ENCODE data around the gene ARHGEF39.
A peak's percentile ranks its signal among the peaks of the same experiment; 100 is the strongest.

ARHGEF39 gene, protein sequence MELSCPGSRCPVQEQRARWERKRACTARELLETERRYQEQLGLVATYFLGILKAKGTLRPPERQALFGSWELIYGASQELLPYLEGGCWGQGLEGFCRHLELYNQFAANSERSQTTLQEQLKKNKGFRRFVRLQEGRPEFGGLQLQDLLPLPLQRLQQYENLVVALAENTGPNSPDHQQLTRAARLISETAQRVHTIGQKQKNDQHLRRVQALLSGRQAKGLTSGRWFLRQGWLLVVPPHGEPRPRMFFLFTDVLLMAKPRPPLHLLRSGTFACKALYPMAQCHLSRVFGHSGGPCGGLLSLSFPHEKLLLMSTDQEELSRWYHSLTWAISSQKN
- 0.82 to 1.0 reads per million in 2 donors for total RNA-seq

DNA sequence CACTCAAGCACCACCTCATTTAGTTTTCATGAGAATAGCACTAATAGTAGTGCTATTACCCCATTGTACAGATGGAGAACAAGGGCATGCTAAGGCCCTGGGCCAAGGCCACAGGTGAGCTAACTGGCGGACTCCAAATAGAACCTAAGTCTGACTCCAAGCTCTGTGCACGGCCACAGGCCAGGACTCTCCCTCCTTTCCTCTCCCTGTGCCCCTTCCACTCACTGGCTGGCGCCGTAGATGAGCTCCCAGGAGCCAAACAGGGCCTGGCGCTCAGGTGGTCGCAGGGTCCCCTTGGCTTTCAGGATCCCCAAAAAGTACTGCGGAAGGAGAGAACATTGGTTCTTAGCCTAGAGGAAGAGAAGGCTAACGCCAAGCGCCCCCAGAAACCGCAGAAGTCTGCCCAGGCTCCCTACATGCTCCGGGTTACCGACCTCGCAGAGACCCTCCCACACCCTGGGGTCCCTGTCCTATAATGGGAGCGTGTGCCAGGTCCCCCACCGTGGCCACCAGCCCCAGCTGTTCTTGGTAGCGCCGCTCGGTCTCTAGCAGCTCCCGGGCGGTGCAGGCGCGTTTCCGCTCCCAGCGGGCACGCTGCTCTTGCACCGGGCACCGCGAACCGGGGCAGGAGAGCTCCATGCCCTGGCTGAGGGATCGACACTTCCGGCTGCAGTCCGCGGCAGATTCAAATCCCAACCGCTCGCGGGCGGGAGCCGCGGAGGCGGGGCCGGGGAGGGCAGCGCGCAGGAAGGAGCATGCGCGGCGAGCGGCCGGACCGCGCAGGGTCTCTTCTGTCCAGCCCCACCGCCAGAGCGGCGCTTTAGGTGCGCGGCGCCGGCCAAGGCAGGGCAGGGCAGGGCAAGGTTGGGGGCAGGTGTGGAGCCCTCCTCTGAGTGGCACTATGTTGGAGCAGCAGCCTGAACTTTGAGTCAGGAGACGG lies at the start of gene ARHGEF39:
ARHGEF39 (minus strand) TSS at position 665 of the 940 bp plus-strand sequence; CDS start at position 639, 26 bp downstream.
- peak; percentile 62 for DNase-seq

DNA sequence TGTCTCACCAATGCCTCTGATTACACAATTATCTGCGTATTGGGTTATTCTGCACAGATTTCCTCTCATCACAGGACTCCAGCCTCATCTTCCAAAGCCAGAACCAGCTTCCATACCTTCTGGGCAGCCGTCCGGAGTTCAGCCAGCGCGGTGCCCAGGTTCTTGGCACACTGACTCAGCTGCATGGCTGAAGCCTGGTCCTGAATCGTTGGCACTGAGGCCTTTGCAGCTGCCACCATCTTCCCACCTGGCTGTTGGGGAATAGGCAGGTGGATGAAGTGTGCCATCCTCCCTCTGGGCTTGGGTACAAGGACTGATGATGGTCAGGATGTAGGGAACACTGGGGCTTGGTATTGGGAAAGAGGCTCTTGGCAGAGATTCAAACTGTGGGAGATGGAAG lies 49.1 kb upstream of the ARHGEF39 start:
- no peak for DNase-seq

DNA sequence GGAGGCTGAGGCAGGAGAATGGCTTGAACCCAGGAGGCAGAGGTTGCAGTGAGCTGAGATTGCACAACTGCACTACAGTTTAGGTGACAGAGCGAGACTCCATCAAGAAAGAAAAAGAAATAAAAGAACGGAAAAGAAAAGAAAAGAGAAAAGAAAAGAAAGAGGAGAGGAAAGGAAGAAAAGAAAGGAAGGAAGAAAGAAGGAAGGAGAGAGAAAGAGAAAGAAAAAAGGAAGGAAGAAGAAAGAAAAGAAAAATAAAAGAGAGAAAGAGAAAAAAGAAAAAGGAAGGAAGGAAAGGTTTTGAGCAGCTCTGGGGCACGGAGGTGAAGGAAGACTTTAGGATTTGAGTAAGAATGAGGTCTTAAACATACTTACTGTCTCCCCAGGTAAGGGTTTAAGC lies 48.6 kb upstream of the ARHGEF39 start:
- no peak for DNase-seq

DNA sequence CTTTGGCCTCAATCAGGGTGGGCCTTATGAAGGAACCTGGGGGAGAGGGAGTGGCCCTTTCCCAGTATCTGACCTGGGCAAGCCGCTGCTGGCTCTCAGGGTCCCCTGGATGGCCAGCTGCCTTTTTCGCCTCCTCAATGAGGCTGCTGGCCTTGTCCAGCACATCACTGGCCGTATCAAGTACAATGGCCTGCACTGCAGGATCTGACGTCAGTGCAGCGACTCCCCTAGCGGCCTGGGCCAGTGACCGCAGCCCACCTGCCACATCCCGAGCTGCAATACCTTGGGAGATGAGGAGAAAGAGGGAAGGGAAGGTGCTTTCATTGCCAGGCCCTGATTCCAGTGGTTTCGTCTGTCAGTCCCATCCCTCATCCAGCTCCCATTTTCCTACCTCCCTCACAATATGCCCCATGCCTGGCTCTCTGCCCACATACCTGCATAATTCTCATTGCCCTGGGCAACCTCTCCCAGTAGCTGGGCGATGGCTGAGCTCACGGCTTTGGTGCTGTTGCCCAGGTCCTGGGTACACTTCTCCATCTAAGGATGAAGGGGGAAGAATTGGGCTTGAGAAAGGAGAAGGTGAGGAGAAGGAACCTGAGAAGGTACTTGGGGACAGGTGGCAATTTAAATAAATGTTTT lies 47.9 kb upstream of the ARHGEF39 start:
- no peak for DNase-seq

DNA sequence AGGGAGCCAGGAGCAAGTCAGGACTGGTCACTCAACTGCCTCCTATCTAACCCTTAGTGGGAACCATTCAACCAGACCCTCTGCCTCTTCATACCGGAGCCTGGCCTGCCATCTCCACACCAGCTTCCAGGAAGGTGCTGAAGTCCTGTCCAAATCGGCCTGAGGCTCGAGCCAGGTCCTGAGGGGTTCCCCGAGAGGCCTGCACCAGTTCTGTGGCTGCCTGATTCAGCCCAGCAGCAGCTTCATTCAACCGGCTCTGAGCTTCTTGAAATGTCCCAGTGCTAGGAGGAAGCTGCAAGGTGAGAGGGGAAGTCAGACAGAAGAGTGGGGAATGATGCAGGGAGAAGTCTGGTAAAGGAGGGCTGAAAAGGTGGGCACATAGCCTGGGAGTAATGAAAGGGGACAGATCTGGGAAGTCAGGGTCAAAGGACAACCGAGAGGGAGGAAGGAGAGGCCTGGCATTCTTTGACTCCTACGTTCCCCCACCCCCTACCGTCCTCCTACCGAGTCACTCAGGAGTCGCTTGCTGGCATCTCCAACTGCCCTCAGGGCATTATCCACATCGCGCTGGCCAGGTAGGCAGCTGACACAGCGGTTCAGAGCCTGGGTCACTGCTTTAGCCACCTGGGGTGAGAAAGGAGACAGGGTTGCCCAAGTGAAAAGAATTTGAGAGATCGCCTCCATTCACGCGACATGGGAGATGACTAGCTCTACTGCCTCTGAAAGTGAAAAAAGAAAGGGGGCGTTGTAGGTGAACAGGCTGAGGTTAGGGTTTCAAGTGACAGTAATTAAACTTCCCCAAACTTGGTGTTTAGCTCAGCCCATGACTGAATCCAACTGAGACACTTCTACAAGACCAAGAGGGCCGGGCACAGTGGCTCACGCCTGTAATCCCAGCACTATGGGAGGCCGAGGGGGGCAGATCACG lies 46.8 kb upstream of the ARHGEF39 start:
- DNase-seq, result no peak

DNA sequence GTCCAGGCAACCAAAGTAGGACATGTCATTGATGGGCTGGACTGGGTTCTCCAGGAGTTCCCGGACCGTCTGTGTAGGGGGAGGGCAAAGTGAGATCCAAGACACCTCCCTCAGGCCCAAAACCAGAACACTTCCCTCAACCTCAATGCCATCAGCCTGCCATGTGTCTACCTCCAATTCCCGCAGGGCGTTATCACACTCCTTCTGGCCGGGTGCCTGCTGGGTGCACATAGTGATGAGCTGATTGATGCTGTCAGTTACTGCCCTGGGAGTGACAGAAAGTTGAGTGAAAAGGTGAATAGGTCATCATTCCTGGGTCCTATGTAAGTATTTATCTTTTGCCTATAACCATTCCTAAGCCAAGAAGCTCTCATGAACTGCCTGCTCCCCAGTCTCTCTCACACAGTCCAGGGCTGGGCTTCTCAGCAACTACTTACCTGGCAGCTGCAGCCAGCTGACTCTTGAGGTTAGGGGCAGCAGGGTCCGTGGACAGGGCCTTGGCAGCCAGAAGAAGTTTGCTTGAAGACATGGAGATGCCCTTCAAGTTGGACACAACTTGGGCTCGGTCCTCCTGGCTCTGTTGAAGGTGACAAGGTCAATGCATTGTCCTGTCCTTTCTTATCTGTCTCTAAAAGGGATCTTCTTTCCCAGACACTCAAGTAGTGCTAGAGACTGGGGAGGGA lies 46.0 kb upstream of the ARHGEF39 start:
- DNase-seq, result no peak

DNA sequence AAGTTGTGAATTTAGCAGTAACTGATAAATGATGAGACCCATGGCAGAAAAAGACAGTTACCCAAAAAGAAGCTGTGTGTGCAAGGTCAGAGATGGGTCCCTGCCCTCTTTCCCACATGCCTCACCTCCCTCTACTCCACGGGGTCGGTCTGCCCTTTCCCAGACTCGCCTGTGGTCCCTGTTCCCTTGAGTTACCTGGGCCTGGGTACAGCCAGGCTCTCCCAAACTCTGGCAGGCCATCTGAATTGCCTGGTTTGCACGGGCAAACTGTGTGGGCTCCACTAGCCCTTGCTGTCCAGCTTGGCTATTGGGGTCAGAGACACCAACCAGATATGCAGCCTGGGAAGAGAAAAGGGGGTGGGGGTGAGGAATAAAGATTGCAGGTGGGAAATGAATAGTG lies 43.2 kb upstream of the ARHGEF39 start:
- DNase-seq, result no peak

DNA sequence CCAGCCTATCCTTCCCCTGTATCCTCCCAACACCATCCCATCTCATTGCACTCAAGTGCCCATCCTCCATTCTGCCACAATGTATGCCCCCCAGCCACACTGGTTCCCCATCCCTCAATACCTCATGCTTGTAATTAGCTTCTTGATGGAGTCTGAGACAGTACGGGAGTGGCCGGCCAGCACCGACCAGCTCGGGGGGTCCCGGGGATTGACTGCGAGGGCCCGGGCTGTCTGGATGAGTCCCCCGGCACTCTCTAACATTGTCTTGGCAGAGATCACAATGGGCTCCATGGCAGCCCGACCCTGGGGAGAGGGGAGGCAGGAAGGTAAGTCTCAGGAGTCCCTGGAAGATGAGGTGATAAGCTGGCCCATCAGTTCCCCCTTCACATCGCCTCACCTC lies 42.0 kb upstream of the ARHGEF39 start:
- no peak for DNase-seq

DNA sequence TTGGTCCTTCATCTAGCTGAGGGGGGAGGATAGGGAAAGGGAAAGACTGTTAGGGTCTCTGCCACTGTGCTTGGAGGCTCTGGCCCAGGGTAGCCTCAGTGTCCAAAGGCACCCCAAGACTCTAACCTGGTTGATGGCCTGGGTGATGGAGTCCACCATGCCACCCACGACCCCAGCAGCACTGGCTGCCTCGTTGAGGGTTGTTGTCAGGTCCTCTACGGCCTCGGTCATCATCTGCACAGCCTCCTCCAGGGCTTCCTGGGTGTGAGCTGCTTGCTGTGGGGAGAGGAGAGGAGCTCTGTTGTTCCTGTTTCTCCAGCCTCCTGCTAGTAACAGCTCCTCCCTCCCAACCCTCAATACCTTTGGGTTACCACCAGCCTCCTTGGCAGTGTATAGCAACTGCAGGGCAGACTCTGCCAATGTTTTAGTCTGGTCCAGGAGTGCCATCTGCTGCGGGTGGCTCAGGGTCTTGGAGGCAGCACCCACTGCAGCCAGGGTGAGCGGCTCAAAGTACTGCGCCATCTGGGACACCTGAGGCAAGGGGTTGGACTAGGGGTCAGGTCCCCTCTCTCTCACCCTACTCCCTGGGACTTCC lies 40.9 kb upstream of the ARHGEF39 start:
- DNase-seq, result no peak

DNA sequence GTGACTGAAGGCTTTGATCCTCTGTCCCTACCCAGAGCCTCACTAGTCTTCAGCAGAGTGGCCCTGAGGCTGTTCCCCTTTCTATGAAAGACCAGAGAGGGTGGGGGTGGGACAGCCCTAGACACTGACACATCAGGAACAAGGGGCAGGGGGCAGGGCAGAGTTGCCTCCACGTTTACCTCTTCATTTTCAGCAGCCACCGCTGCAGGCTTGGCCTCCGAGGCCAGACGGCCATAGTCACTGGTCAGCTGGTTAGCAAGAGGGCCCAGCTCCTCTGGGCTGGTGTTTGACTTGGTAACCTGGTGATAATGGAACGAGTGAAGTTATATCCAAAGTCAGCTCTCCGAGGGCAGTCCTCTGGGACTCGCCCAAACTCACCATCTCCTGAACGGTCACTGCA lies 40.4 kb upstream of the ARHGEF39 start:
- DNase-seq, result no peak

DNA sequence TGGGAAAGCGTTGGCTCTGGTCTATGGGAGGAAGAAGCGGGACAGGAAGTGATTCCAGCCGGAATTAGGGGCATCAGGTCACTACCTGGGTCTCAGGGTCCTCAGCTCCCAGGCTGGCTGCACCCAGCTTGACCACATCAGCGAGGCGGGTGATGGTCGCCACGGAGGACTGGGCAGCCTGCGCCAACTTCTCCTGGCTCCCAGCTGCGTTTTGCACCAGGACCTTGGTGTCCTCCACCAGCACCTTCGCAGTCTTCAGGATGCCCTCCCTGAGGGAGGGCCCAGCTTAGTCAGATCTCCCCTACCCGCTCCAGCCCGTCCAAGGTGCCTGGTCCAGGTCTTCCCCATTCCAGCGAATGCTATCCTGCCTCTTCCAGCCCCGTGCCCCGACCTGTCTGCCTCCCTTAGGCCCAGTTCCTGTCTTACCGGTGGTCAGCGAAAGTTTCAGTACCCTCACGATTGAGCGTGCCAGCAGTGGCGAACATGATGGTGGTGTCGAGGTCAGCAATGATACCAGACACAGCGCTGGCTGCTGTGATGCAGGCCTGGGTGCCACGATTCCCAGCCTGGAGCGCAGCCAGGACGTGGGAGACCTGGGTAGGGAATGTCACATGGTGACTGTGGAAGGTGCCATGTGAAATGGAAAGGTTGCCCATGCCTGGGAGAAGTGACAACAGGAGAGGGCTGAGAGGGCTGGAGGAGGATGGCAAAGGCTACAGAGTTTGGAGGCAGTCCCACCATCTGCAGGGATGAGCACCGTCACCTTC lies 39.1 kb upstream of the ARHGEF39 start:
- no peak for DNase-seq

DNA sequence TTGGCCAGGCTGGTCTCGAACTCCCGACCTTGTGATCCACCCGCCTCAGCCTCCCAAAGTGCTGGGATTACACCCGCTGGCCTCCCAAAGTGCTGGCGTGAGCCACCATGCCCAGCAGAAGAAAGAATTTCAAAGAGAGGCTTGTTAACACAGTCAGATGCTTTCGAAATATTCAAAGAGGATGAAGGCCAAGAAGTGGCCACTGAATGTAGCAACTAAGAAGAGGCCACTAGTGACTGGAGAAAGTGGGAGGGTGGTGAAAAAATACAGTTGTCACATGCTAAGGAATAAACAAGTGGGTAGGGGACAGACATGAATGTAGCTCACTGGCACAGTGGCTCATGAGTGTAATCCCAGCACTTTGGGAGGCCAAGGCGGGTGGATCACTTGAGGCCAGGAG lies 37.7 kb upstream of the ARHGEF39 start:
- no peak for DNase-seq

DNA sequence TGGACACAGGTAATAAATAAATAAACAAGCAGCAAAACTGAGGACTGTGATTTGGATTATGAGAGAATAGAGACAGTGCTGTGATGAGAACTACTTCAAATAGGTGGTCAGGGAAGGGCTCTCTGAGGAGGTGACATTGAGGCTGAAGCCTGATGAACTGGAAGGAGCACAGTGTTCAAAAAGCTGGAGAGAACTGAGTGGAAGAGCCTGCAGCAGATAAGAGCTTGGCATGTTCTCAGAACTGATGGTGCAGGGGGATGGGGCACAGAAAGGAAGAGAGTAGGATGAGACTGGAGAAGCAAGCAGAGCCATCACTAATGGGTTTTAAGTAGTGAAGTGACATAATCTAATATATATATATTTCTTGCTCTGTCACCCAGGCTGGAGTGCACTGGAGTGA lies 35.9 kb upstream of the ARHGEF39 start:
- no peak for DNase-seq

DNA sequence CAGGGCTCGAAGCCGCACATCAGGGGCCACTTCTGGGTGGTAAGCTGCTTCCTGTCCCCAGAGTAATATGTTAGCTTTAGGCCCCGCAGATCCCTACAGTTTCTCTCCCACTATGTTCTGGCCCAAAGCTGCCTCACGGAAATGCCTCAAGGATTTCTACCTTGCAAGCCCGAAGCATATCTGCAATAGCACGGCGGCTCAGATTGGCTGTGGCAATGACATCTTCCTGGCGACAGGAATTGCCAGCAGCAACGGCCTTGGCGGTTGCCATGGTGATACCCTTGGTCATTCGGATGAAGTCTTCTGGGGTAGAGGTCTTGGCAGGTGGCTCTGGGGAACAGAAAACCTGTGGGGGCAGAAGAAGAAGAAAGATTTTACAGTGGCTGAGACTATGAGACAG lies 35.0 kb upstream of the ARHGEF39 start:
- no peak for DNase-seq

DNA sequence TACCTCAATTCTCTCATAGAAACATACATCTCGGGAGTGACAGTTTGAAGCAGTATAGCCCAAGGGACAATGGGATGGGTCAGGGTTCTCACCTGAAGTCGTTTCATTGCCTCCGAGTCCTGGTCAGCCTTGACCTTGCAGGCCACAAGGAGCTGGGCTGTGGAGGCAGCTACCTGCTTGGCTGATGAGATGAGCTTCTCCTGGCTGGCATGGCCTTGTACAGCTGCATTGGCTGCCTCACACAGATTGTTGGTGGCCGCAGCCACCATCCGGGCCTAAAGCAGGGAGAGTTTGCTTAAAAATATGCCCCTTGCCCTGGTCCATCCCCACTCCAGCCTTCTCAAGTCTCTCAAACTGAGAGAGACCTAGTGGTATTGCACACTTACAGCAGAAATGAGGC lies 33.2 kb upstream of the ARHGEF39 start:
- DNase-seq, result no peak

DNA sequence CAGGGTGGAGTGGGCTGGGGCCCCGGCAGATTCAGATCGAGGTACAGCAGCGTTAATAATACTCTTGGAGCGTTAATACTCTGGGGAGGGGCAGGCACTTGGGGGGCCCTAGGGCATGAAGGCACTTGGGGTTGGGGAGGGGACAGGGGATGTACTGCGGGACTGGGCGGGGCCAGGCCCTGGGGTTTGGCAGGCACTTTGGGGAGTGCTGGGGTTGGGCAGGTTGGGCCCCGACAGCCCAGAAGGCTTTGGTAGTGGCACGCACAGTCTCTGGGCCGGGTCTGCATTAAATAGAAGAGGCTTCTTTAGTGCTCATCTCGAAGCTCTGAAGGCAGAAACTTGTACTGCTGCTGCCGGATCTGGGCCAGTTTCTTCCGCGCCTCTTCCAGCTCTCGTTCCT lies 32.5 kb upstream of the ARHGEF39 start:
- no peak for DNase-seq

DNA sequence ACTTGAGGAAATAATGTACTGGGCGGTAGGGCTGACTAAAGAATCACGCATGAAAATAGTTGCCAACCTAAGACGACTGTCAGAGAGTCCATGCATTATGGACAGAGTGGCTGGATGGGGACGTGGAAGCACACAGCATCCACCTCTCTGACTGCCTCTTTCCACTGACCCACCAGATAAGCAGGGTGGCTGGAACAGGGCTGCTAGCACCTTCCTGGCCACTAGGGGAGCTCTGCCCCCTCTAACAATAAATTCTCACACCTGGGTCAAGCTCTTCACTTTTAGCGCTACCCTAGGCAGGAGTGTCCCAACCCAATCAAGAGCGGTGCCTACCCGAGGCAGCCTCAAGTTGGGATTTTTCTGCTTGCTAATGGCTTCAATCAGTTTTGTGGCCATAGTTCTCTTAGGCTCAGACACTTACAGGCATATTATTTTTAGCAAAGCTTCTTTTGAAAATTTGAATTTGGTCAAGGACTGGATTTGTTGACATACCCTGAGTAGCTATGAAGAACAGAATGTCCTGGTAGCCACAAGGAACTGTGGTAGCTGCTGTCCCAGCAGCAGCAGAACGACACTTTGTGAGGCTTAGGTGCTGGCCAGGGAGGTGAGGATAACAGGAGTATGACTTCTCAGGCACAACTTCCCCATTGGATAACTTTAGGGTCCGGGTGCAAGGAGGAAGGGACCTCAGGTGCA lies 31.7 kb upstream of the ARHGEF39 start:
- DNase-seq, result no peak

DNA sequence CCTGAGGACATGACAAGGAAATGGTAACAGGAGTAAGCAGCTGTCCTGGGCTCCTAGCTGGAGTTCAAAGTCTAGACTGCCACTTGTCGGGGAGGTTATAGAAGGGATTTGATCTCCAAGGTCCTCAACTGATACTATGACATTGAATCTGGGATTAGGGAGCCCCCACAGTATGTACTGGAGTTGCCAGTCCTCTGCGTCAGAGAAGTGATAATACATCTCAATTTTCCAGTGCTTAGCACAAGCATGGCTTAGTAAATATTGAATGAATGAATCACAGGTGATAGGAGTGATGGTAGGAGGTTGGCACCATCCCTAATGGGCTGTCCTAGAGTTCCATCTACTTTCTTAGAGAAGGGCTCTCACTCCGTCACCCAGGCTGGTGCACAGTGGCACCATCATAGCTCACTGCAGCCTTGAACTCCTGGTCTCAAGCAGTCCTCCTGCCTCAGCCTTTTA lies 31.0 kb upstream of the ARHGEF39 start:
- no peak for DNase-seq

DNA sequence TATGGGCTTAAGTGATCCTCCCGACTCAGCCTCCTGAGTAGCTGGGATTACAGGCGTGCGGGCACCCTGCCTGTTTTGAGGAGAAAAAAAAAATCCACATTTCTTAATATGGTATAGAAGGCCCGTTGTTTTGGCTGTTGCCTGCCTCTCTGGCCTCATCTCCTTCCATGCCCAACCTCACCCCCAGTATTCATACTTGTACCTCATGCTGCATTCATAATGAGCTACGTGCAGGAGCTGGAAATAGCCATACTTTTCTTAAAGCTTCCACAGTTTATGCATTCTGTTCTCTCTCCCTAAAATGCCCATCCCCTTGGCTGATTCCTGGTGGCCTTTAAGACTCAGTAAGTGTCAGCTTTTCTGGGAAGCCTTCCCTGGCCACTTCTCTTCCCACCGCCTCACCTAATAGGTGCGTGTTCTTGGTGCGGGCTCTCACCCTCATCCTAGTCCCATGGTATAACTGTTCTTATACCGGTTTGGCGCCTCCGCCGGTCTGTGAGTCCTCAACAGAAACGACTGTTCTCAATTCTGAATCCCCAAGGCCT lies 26.8 kb upstream of the ARHGEF39 start:
- no peak for DNase-seq

DNA sequence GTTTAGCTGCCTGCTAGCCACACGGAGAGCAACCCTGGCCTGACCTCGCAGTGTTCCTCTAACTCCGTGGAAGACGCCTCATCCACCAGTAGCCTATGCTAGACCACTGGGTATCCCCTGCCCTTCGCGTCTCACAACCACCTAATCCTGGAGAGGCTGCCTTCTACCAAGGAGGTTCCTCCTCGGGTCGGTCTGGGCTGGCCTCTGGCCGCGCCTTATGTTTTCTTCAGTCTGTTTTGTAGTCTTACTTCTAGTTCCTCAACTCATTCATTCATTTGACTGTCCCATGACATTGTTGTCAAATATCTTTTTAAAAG lies 26.3 kb upstream of the ARHGEF39 start:
- no peak for DNase-seq
